Upper lobe of left lung (tissue), 6 donors: ENCODE measurements around the gene STAT4. TPM values are rescaled to one million over a fixed set of nuclear protein-coding genes. Genes with fewer than 3 reads are reported as not detected.

Source experiments
- ATAC-seq, 2 donors: fragments of 200-7000 bp; cut with Tn5 transposase; one replicate each; pipeline ENCODE4 v1.9.1; 2022; ENCODE audit warnings: mild to moderate bottlenecking in 2 of 2, moderate library complexity in 2 of 2; ENCODE audit not compliant: low FRiP score in 2 of 2
- DNase-seq, 2 donors: peaks; one replicate each; pipeline ENCODE4 v3.0.0-alpha.2; 2019 to 2020
- H3K27ac ChIP-seq, 4 donors: fragments of 200-600 bp; sonication (generic); one replicate each; pipeline ENCODE4 v1.5.1; 2016 to 2019
- H3K27me3 ChIP-seq, 4 donors: fragments of 200-600 bp; sonication (generic); one replicate each; pipeline ENCODE4 v1.5.1; 2017 to 2019
- H3K36me3 ChIP-seq, 4 donors: fragments of 200-600 bp; sonication (generic); one replicate each; pipeline ENCODE4 v1.5.1; 2016 to 2019
- H3K4me1 ChIP-seq, 4 donors: fragments of 200-600 bp; sonication (generic); one replicate each; pipeline ENCODE4 v1.5.1; 2018 to 2019
- H3K4me3 ChIP-seq, 4 donors: fragments of 200-600 bp; sonication (generic); one replicate each; pipeline ENCODE4 v1.5.1; 2017 to 2019; ENCODE audit warnings: mild to moderate bottlenecking in 2 of 4, moderate library complexity in 1 of 4
- H3K9me3 ChIP-seq, 4 donors: fragments of 200-600 bp; sonication (generic); one replicate each; pipeline ENCODE4 v1.5.1; 2018 to 2019
- EP300 ChIP-seq, 4 donors: sonication (generic); formaldehyde crosslinking; IDR thresholded peaks; one replicate each; pipeline ENCODE4 v1.5.1; 2017; ENCODE audit warnings: antibody characterized with exemption in 4 of 4, control low read depth in 2 of 4
- POLR2A ChIP-seq, 4 donors: fragments of 450-650 bp; IDR thresholded peaks; one replicate each; pipeline ENCODE4 v1.5.1; 2016 to 2017; ENCODE audit warnings: antibody characterized with exemption in 4 of 4, mild to moderate bottlenecking in 2 of 4
- POLR2AphosphoS5 ChIP-seq, 2 donors: sonication (generic); formaldehyde crosslinking; IDR thresholded peaks; one replicate each; pipeline ENCODE4 v1.5.1; 2017; ENCODE audit warnings: antibody characterized with exemption in 2 of 2
- WGBS, 2 donors: methylation state at CpG; one replicate each; pipeline ENCODE4 v1.1.5; 2017 to 2018; 5-methylcytosine and 5-hydroxymethylcytosine counted together
- total RNA-seq, 6 donors: library from RNA; depleted of rRNA in 4 of 6; stranded (reverse); fragments of >200 nt in 4 of 6; gene quantifications; one replicate each; pipeline versions ENCODE4 v1.1.0 to v1.2.1, GENCODE V29; 2016 to 2021
- TF ChIP-seq, protein P1 (sequence below), 6 experiments: fragments of 450-650 bp in 4 of 6; fragments of 200-600 bp in 2 of 6; sonication (generic) in 2 of 6; IDR thresholded peaks; one replicate each; pipeline ENCODE4 v1.5.1; 2016 to 2019; ENCODE audit warnings: antibody characterized with exemption in 6 of 6
- donor health status: DM: no; HTN: no; CAD: no; lungs with moderate emphysema.
- donor health status: DM: no; HTN: yes; CAD: no; lungs with severe emphysema.

STAT4 gene
- total RNA-seq, 6 donors from 2014 or later = 3.6 to 11.9 (median 6.0) TPM

DNA sequence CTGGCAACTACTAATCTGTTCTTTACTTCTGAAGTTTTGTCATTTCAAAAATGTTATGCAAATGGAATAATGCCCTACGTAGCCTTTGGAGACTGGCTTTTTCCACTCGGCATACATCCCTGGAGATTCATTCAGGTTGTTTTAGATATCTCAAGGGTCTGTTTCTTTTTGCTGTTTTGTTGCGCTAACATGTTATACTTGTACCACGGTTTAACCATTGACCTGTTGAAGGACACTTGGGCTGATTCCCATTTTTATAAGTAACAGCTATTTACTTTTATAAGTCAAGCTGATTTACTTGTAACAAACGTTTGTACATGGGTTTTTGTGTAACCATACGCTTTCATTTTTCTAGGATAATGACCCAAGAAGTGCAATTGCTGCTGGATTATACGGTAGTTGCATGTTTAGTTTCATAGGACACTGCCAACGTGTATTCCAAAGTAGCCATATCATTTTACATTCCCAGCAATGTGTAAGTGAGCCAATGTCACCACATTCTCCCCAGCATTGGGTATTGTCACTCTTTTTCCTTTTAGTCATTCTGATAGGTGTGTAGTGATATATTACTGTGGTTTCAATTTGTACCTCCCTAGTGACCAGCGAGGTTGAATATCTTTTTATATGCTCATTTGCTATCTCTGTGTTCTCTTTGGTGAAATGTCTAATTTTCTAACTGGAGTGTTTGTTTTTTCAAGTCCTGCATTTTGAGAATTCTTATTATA, 36.5 kb upstream of the STAT4 start:
- Histone ChIP-seq H3K9me3 (no peaks in the 10 kb centered on the region), H3K4me1 (peaks cover 0 to 15% (median 5%) of the 10 kb centered on the region in 4 donors), H3K36me3 (no peaks in the 10 kb centered on the region), H3K27ac (no peak overlapping the region), H3K4me3 (no peak overlapping the region), H3K27me3 (no peaks in the 10 kb centered on the region)
- ATAC-seq (no peak), DNase-seq (no peak)
- no peak for TF ChIP-seq EP300 (IDR thresholded peaks at IDR 0.05)
- TF ChIP-seq, protein P1, sequence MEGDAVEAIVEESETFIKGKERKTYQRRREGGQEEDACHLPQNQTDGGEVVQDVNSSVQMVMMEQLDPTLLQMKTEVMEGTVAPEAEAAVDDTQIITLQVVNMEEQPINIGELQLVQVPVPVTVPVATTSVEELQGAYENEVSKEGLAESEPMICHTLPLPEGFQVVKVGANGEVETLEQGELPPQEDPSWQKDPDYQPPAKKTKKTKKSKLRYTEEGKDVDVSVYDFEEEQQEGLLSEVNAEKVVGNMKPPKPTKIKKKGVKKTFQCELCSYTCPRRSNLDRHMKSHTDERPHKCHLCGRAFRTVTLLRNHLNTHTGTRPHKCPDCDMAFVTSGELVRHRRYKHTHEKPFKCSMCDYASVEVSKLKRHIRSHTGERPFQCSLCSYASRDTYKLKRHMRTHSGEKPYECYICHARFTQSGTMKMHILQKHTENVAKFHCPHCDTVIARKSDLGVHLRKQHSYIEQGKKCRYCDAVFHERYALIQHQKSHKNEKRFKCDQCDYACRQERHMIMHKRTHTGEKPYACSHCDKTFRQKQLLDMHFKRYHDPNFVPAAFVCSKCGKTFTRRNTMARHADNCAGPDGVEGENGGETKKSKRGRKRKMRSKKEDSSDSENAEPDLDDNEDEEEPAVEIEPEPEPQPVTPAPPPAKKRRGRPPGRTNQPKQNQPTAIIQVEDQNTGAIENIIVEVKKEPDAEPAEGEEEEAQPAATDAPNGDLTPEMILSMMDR (IDR thresholded peaks at IDR 0.05) = no peak
- no peak for TF ChIP-seq POLR2AphosphoS5 (IDR thresholded peaks at IDR 0.05)
- 60 to 71% methylated on average over 9 of the region's 9 CpGs for WGBS, 2 donors

DNA sequence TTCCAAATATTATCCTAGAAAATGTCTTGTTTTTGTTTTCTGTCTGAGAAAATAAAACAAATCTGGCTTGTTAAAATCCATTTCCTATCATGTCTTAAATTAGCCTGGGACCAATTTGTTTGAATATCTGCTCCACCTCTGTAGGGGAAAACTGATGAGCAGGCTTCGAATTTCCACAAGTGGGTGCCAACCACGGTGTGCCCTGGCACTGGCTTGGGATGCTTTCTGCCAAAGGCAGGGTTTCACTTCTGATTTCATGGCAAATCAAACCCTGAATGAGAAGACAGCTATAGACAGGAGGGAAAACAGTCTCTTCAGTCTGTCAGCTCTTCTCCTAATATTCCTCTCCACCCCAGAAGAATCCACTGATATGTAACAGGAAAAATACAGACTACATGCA, 33.7 kb upstream of the STAT4 start:
- TF ChIP-seq EP300 (IDR thresholded peaks at IDR 0.05) (no peak), POLR2A (IDR thresholded peaks at IDR 0.05) (no peak), POLR2AphosphoS5 (IDR thresholded peaks at IDR 0.05) (no peak)
- TF ChIP-seq, protein P1 (IDR thresholded peaks at IDR 0.05) = no peak
- WGBS, 2 donors = 58 to 68% methylated on average over 2 of the region's 2 CpGs
- H3K9me3 ChIP-seq = no peaks in the 10 kb centered on the region
- no peak overlapping the region for H3K27ac ChIP-seq
- H3K36me3 ChIP-seq = no peaks in the 10 kb centered on the region
- H3K27me3 ChIP-seq = no peaks in the 10 kb centered on the region
- H3K4me1 ChIP-seq = peaks cover 0 to 4% (median 0%) of the 10 kb centered on the region in 4 donors
- no peak overlapping the region for H3K4me3 ChIP-seq
- ATAC-seq (no peak), DNase-seq (no peak)

DNA sequence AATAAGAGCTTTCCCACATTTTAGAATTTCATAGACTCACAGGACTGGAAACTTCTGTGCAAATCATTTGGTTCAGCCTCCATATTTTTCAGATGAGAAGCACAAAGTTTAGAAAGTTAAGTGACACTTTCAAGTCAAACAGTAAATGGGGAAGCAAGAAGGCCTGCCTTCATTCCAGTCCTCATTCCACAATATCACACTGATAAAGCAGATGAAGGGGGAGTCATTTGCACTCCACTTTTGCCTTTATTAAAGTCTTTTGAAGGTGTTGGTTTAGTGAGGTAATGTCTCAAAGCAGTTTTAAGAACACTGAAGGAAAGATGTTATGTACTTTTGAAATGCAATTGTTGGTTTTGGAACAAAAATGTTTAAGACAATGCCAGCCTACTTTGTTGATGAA, 32.7 kb upstream of the STAT4 start:
- ATAC-seq = peak in 1 of 2 donors; percentile 51
- no peaks in the 10 kb centered on the region for H3K9me3 ChIP-seq

DNA sequence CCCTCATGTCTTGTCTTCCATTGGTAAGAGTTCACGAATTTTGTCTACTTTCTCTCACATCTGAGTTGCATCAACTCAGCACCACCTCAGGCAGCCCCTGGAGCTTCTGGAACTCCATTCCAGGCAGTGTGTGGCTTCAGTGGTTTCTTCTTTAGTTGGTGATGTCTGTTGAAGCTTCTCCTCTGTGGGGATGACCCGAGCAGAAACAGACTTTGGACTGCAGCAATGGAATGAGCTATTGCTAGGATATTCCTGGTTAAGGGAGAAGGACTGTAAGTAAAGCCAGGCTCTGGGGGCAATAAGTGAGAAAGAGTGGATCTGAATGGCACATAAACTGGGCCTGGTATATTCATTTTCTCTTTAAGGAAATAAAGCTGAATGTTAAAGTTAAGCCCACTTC, 32.3 kb upstream of the STAT4 start:
- TF ChIP-seq, protein P1 (IDR thresholded peaks at IDR 0.05) = no peak
- TF ChIP-seq POLR2AphosphoS5 (IDR thresholded peaks at IDR 0.05) = no peak
- 91 to 93% methylated on average over 2 of the region's 2 CpGs for WGBS, 2 donors
- H3K27ac ChIP-seq = no peak overlapping the region

More for the DNA sequence above, 32.7 kb upstream of the STAT4 start:
- Histone ChIP-seq H3K36me3 (no peaks in the 10 kb centered on the region), H3K27ac (no peak overlapping the region), H3K4me1 (peaks cover 0 to 10% (median 3%) of the 10 kb centered on the region in 4 donors), H3K27me3 (no peaks in the 10 kb centered on the region), H3K4me3 (no peak overlapping the region)
- no peak for DNase-seq
- TF ChIP-seq, protein P1 (IDR thresholded peaks at IDR 0.05) = no peak

DNA sequence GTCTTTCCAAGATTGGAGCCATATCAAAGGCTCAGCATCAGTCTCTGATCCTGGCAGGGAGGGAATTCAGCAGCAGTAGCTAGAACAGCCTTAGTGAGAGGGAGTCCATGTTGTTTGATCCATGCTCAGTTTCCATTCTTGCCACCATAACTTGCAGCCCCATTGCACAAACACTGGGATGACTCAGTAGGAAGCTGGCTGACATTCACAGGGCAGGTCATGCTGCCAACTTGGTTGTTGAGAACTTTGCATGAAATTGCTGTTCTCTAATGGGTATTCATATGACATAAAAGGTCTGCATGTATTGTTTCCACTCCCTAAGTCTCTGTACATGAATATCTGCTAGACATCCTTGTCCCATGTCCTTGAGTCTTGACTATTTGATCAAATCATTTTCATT, 29.9 kb upstream of the STAT4 start:
- H3K4me1 ChIP-seq = peaks cover 0 to 6% (median 4%) of the 10 kb centered on the region in 4 donors

More for the DNA sequence above, 32.3 kb upstream of the STAT4 start:
- Histone ChIP-seq H3K4me3 (no peak overlapping the region), H3K9me3 (no peaks in the 10 kb centered on the region), H3K4me1 (peaks cover 0 to 10% (median 4%) of the 10 kb centered on the region in 4 donors), H3K36me3 (no peaks in the 10 kb centered on the region), H3K27me3 (no peaks in the 10 kb centered on the region)
- no peak for ATAC-seq
- DNase-seq = no peak

More for the DNA sequence above, 29.9 kb upstream of the STAT4 start:
- no peaks in the 10 kb centered on the region for H3K36me3 ChIP-seq
- no peak for TF ChIP-seq POLR2A (IDR thresholded peaks at IDR 0.05)
- TF ChIP-seq EP300 (IDR thresholded peaks at IDR 0.05) = no peak
- TF ChIP-seq POLR2AphosphoS5 (IDR thresholded peaks at IDR 0.05) = no peak
- TF ChIP-seq, protein P1 (IDR thresholded peaks at IDR 0.05) = no peak
- no peaks in the 10 kb centered on the region for H3K9me3 ChIP-seq
- H3K27me3 ChIP-seq = no peaks in the 10 kb centered on the region
- DNase-seq = peak in 1 of 2 donors; percentile 31
- H3K27ac ChIP-seq = no peak overlapping the region
- H3K4me3 ChIP-seq = no peak overlapping the region
- ATAC-seq = no peak
